Astrocyte (in vitro differentiated cells and primary cell): ENCODE results near the gene C1R. TPM values are rescaled to one million over a fixed set of nuclear protein-coding genes. Genes with fewer than 3 reads are reported as not detected.
"Not testable (repeated sequence)": the region's sequence is repeated elsewhere in the genome, so short reads cannot be mapped to it uniquely, and the experiment has no call there.

Experiments
- DNase-seq: peaks from one replicate; pipeline ENCODE4 v3.0.0-alpha.2; 2010; ENCODE audit warnings: low read depth
- FAIRE-seq: peaks from 2 replicates; lab custom pipeline; 2011; peaks lifted over from hg19 to GRCh38; lab: Jason Lieb, UNC
- H2AFZ ChIP-seq: 2 replicates; pipeline ENCODE4 v1.6.0; 2012; ENCODE audit warnings: low read depth, low read length, inconsistent platforms
- H3K27ac ChIP-seq: 2 replicates; pipeline ENCODE4 v1.5.1; 2011; ENCODE audit warnings: low read depth, low read length, inconsistent platforms
- H3K27me3 ChIP-seq: 2 replicates; pipeline ENCODE4 v1.6.0; 2011; ENCODE audit warnings: low read length, inconsistent platforms; ENCODE audit not compliant: insufficient read depth
- H3K36me3 ChIP-seq: 2 replicates; pipeline ENCODE4 v1.5.1; 2011; ENCODE audit warnings: low read length, inconsistent platforms; ENCODE audit not compliant: insufficient read depth
- H3K4me1 ChIP-seq: 2 replicates; pipeline ENCODE4 v1.5.1; 2011; ENCODE audit warnings: low read length, inconsistent platforms; ENCODE audit not compliant: insufficient read depth
- H3K4me2 ChIP-seq: 2 replicates; pipeline ENCODE4 v1.6.0; 2012; ENCODE audit warnings: low read length, inconsistent platforms
- H3K4me3 ChIP-seq: 2 replicates; pipeline ENCODE4 v1.5.1; 2011; ENCODE audit warnings: low read depth, mild to moderate bottlenecking, low read length, inconsistent platforms; ENCODE audit not compliant: insufficient read depth
- H3K79me2 ChIP-seq: 2 replicates; pipeline ENCODE4 v1.6.0; 2012; ENCODE audit warnings: mild to moderate bottlenecking, low read length, inconsistent platforms; ENCODE audit not compliant: insufficient read depth
- H3K9ac ChIP-seq: 2 replicates; pipeline ENCODE4 v1.6.0; 2012; ENCODE audit warnings: mild to moderate bottlenecking, low read length, inconsistent platforms
- H3K9me3 ChIP-seq: 2 replicates; pipeline ENCODE4 v1.5.1; 2012; ENCODE audit warnings: low read depth, mild to moderate bottlenecking, low read length, inconsistent platforms; ENCODE audit not compliant: insufficient read depth
- H4K20me1 ChIP-seq: 2 replicates; pipeline ENCODE4 v1.6.0; 2012; ENCODE audit warnings: low read length, inconsistent platforms; ENCODE audit not compliant: insufficient read depth
- H3K27ac Mint-ChIP-seq: one replicate; pipeline ENCODE4 v1.8.0; 2021; ENCODE audit warnings: mild to moderate bottlenecking, mixed read lengths; ENCODE audit not compliant: unreplicated experiment
- H3K27me3 Mint-ChIP-seq: one replicate; pipeline ENCODE4 v1.8.0; 2021; ENCODE audit warnings: low read depth, mixed read lengths; ENCODE audit not compliant: unreplicated experiment
- H3K36me3 Mint-ChIP-seq: one replicate; pipeline ENCODE4 v1.8.0; 2021; ENCODE audit warnings: low read depth, mixed read lengths; ENCODE audit not compliant: unreplicated experiment
- H3K4me1 Mint-ChIP-seq: one replicate; pipeline ENCODE4 v1.8.0; 2021; ENCODE audit warnings: low read depth, mixed read lengths; ENCODE audit not compliant: unreplicated experiment
- H3K4me3 Mint-ChIP-seq: one replicate; pipeline ENCODE4 v1.8.0; 2021; ENCODE audit warnings: mild to moderate bottlenecking, moderate library complexity, mixed read lengths; ENCODE audit not compliant: unreplicated experiment
- H3K9me3 Mint-ChIP-seq: one replicate; pipeline ENCODE4 v1.8.0; 2021; ENCODE audit warnings: mild to moderate bottlenecking, mixed read lengths; ENCODE audit not compliant: unreplicated experiment
- EZH2 ChIP-seq: IDR thresholded peaks from 2 replicates; pipeline ENCODE4 v1.6.1; 2012; ENCODE audit warnings: mild to moderate bottlenecking, low read length, inconsistent platforms; ENCODE audit not compliant: insufficient read depth
- total RNA-seq: library from RNA; stranded (reverse); gene quantifications from 2 replicates; pipeline ENCODE4 v1.2.1, GENCODE V29; 2021
- TF ChIP-seq, protein P1 (sequence below): IDR thresholded peaks from 2 replicates; pipeline ENCODE4 v1.5.1; 2011; ENCODE audit warnings: low read depth, mild to moderate bottlenecking, inconsistent platforms, low read length, moderate library complexity; ENCODE audit not compliant: insufficient read depth

Gene C1R
- total RNA-seq, 1 donor from 2014 or later, result 0.86 TPM

GRCh38 chr12:7107636-7108002 lies 15.4 kb upstream of the C1R start:
- peaks cover 10% of the 10 kb centered on the region for H3K36me3 Mint-ChIP-seq
- peaks cover 10% of the 10 kb centered on the region for H3K4me1 ChIP-seq
- H3K9ac ChIP-seq, result peak overlapping the region; percentile 92
- H2AFZ ChIP-seq, result peak overlapping the region; percentile 82
- H4K20me1 ChIP-seq, result peaks cover 4% of the 10 kb centered on the region
- no peak overlapping the region for H3K27ac ChIP-seq
- peak overlapping the region; percentile 96 for H3K4me2 ChIP-seq
- H3K27me3 Mint-ChIP-seq, result peaks cover 5% of the 10 kb centered on the region
- H3K27ac Mint-ChIP-seq, result no peak overlapping the region
- peaks cover 4% of the 10 kb centered on the region for H3K9me3 Mint-ChIP-seq
- DNase-seq (no peak), FAIRE-seq (no peak)
- no peaks in the 10 kb centered on the region for H3K27me3 ChIP-seq
- H3K9me3 ChIP-seq, result no peaks in the 10 kb centered on the region
- H3K79me2 ChIP-seq, result peaks cover 7% of the 10 kb centered on the region
- peaks cover 2% of the 10 kb centered on the region for H3K4me1 Mint-ChIP-seq
- peak overlapping the region; percentile 86 for H3K4me3 Mint-ChIP-seq
- no peak for TF ChIP-seq EZH2
- TF ChIP-seq, protein P1, sequence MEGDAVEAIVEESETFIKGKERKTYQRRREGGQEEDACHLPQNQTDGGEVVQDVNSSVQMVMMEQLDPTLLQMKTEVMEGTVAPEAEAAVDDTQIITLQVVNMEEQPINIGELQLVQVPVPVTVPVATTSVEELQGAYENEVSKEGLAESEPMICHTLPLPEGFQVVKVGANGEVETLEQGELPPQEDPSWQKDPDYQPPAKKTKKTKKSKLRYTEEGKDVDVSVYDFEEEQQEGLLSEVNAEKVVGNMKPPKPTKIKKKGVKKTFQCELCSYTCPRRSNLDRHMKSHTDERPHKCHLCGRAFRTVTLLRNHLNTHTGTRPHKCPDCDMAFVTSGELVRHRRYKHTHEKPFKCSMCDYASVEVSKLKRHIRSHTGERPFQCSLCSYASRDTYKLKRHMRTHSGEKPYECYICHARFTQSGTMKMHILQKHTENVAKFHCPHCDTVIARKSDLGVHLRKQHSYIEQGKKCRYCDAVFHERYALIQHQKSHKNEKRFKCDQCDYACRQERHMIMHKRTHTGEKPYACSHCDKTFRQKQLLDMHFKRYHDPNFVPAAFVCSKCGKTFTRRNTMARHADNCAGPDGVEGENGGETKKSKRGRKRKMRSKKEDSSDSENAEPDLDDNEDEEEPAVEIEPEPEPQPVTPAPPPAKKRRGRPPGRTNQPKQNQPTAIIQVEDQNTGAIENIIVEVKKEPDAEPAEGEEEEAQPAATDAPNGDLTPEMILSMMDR, result no peak
- H3K36me3 ChIP-seq, result no peaks in the 10 kb centered on the region
- peak overlapping the region; percentile 75 for H3K4me3 ChIP-seq

DNA sequence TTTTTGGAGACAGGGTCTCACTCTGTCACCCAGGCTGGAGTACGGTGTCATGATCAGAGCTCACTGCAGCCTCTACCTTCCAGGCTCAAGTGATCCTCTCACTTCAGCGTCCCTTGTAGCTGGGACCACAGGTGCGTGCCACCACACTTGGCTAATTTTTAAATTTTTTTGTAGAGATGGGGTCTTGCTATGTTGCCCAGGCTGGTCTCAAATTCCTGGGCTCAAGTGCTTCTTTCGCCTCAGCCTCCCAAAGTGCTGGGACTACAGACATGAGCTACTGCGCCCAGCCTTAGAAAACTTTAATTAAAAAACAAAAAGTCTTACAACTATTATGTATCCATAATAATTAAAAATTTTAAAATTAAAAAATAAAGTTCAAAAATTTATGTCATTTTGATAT lies 14.9 kb upstream of the C1R start:
- not testable (repeated sequence) for H3K27me3 ChIP-seq, DNase-seq, H2AFZ ChIP-seq, H3K4me1 ChIP-seq, H3K9me3 Mint-ChIP-seq, H4K20me1 ChIP-seq, H3K27ac Mint-ChIP-seq, H3K9ac ChIP-seq, H3K27ac ChIP-seq, H3K27me3 Mint-ChIP-seq, H3K4me1 Mint-ChIP-seq, H3K4me3 ChIP-seq, H3K4me3 Mint-ChIP-seq, H3K36me3 ChIP-seq, H3K36me3 Mint-ChIP-seq, H3K4me2 ChIP-seq, H3K79me2 ChIP-seq, H3K9me3 ChIP-seq, FAIRE-seq

GRCh38 chr12:7106082-7106481 lies 13.8 kb upstream of the C1R start:
- Mint-ChIP-seq H3K36me3 (peaks cover 13% of the 10 kb centered on the region), H3K9me3 (peaks cover 7% of the 10 kb centered on the region), H3K4me1 (peaks cover 2% of the 10 kb centered on the region), H3K27me3 (peaks cover 9% of the 10 kb centered on the region), H3K4me3 (no peak overlapping the region), H3K27ac (no peak overlapping the region)
- peaks cover 7% of the 10 kb centered on the region for H3K79me2 ChIP-seq
- no peaks in the 10 kb centered on the region for H3K9me3 ChIP-seq
- H3K36me3 ChIP-seq, result no peaks in the 10 kb centered on the region
- no peak overlapping the region for H3K4me3 ChIP-seq
- H2AFZ ChIP-seq, result no peak overlapping the region
- DNase-seq (no peak), FAIRE-seq (no peak)
- H3K4me1 ChIP-seq, result peaks cover 10% of the 10 kb centered on the region
- no peak for TF ChIP-seq EZH2
- TF ChIP-seq, protein P1, result no peak
- H4K20me1 ChIP-seq, result peaks cover 9% of the 10 kb centered on the region
- H3K9ac ChIP-seq, result no peak overlapping the region
- H3K27ac ChIP-seq, result no peak overlapping the region
- no peak overlapping the region for H3K4me2 ChIP-seq
- H3K27me3 ChIP-seq, result no peaks in the 10 kb centered on the region
